SKM-1 treated with dmso at 0.1 percent for 144 hours (cell line): Measurements from ENCODE around the gene LIMS2.
A peak's percentile ranks its signal among the peaks of the same experiment; 100 is the strongest.

Source experiments
- DNase-seq: peaks from one replicate; lab custom pipeline; 2025; ENCODE audit not compliant: unreplicated experiment; lab: John Stamatoyannopoulos, UW

LIMS2 gene

GRCh38 chr2:127646487-127647241, 28.7 kb downstream of the LIMS2 start:
- DNase-seq: no peak

GRCh38 chr2:127645395-127646291, 29.7 kb downstream of the LIMS2 start, which contains the start of gene GPR17:
Gene GPR17 (plus strand): TSS chr2:127646153. CDS start chr2:127650736, 4,583 bp downstream.
- no peak for DNase-seq

GRCh38 chr2:127645026-127645394, 30.3 kb downstream of the LIMS2 start:
- no peak for DNase-seq

GRCh38 chr2:127644066-127645025, 31.0 kb downstream of the LIMS2 start:
- no peak for DNase-seq

GRCh38 chr2:127643439-127644065, 31.8 kb downstream of the LIMS2 start:
- no peak for DNase-seq

GRCh38 chr2:127642706-127643438, 32.5 kb downstream of the LIMS2 start:
- DNase-seq: no peak

- DNase-seq: no peak
Measured at GRCh38 chr2:127641846-127642507, 33.4 kb downstream of the LIMS2 start.

GRCh38 chr2:127641133-127641532, 34.2 kb downstream of the LIMS2 start:
- DNase-seq: no peak

- DNase-seq: no peak
Measured at GRCh38 chr2:127640082-127641072, 35.0 kb downstream of the LIMS2 start.

- no peak for DNase-seq
Measured at GRCh38 chr2:127639111-127639474, 36.2 kb downstream of the LIMS2 start.

- DNase-seq: no peak
Measured at GRCh38 chr2:127638361-127639110, 36.8 kb downstream of the LIMS2 start.

GRCh38 chr2:127637725-127638252, 37.5 kb downstream of the LIMS2 start:
- DNase-seq: peak; percentile 71

GRCh38 chr2:127637236-127637630, 38.1 kb downstream of the LIMS2 start:
- no peak for DNase-seq

- DNase-seq: no peak
Measured at GRCh38 chr2:127636248-127637235, 38.8 kb downstream of the LIMS2 start.

GRCh38 chr2:127635380-127636237, 39.7 kb downstream of the LIMS2 start:
- DNase-seq: no peak
